Adipocyte (in vitro differentiated cells): ENCODE measurements around the gene YTHDF2.

Experiments used
- DNase-seq: peaks from one replicate; pipeline ENCODE4 v3.0.0-alpha.2; 2015; ENCODE audit warnings: low read depth
- H3K27me3 ChIP-seq: replicated peaks from 2 replicates; pipeline ENCODE4 v1.7.0; 2013; ENCODE audit warnings: mild to moderate bottlenecking, low read length, moderate library complexity; ENCODE audit not compliant: control insufficient read depth, insufficient read depth
- H3K36me3 ChIP-seq: 2 replicates; pipeline ENCODE4 v1.7.0; 2013; ENCODE audit warnings: low read length, mild to moderate bottlenecking, moderate library complexity; ENCODE audit not compliant: control insufficient read depth, insufficient read depth, severe bottlenecking
- H3K4me1 ChIP-seq: 2 replicates; pipeline ENCODE4 v1.7.0; 2013; ENCODE audit warnings: mild to moderate bottlenecking, low read length, moderate library complexity; ENCODE audit not compliant: control insufficient read depth, insufficient read depth
- H3K4me3 ChIP-seq: 2 replicates; pipeline ENCODE4 v1.7.0; 2013; ENCODE audit warnings: mild to moderate bottlenecking, low read length, moderate library complexity
- H3K9ac ChIP-seq: 2 replicates; pipeline ENCODE4 v1.7.0; 2013; ENCODE audit warnings: mild to moderate bottlenecking, low read length, moderate library complexity
- H3K9me3 ChIP-seq: 2 replicates; pipeline ENCODE4 v1.7.0; 2013; ENCODE audit warnings: mild to moderate bottlenecking, low read length, moderate library complexity; ENCODE audit not compliant: control insufficient read depth

The YTHDF2 gene

DNA sequence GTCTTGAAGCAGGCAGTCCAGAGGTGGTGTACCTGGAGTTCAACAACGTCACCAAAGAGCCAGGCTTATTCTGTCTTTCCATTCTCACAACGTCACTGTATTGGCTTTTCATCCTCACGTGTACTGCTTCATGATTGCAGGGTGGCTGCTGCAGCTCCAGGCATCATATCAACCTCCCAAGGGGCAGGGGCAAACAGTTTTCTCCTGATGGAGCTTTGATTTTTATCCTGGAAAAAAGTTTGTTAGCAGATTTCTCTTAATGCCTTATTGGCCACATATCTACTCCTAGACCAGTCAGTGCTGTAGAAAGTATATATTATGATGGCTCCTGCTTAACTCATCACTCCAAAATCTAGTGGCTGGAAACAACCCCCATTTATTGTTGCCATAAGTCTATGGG lies 66.9 kb downstream of the YTHDF2 start:
- Histone ChIP-seq H3K4me1 (no peaks in the 10 kb centered on the region), H3K36me3 (no peaks in the 10 kb centered on the region), H3K4me3 (no peak overlapping the region), H3K27me3 (peaks cover 31% of the 10 kb centered on the region), H3K9ac (no peak overlapping the region), H3K9me3 (peaks cover 5% of the 10 kb centered on the region)
- DNase-seq = no peak

DNA sequence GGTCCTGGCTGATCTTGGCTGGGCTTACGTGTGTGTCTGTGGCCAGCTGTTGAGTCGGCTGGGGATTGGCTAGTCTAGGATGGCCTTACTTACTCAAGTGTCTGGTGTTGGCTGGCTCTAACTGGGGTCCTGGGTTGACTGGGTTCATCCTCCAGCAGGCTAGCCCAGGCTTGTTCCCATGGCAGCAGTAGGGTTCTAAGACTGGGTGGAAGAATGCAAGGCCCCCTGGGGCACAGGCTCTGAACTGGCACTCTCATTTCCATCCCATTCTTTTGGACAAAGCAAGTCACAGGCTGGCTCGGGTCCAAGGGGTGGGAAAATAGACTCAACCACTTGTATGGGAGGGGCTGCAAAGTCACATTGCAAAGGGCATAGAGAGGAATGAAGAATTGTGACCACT lies 67.3 kb downstream of the YTHDF2 start:
- no peak overlapping the region for H3K4me3 ChIP-seq
- no peak for DNase-seq

DNA sequence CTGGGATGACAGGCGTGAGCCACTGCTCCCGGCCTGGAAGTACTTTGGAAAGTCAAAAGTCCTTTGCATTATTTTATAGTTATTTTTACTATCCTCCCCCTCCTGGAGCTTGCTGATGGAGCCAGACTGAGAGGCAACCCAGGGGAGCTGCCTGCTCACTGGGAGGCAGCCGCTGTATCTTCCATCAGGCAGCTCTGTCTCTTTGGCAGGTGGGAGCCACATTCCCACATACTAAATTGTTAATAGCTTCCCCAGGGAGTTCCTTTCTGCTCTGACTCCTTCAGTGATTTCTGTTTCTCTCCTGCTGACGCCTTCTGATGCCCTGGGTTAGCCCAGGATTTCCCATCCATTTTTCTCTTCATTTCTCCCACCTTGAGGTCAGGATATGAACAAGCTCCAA lies 70.3 kb downstream of the YTHDF2 start:
- Histone ChIP-seq H3K9me3 (peaks cover 5% of the 10 kb centered on the region), H3K9ac (no peak overlapping the region), H3K4me3 (no peak overlapping the region), H3K36me3 (no peaks in the 10 kb centered on the region), H3K4me1 (no peaks in the 10 kb centered on the region), H3K27me3 (peaks cover 48% of the 10 kb centered on the region)
- no peak for DNase-seq

More for the DNA sequence above, 67.3 kb downstream of the YTHDF2 start:
- Histone ChIP-seq H3K4me1 (no peaks in the 10 kb centered on the region), H3K36me3 (no peaks in the 10 kb centered on the region), H3K9me3 (peaks cover 5% of the 10 kb centered on the region), H3K27me3 (peaks cover 31% of the 10 kb centered on the region), H3K9ac (no peak overlapping the region)

DNA sequence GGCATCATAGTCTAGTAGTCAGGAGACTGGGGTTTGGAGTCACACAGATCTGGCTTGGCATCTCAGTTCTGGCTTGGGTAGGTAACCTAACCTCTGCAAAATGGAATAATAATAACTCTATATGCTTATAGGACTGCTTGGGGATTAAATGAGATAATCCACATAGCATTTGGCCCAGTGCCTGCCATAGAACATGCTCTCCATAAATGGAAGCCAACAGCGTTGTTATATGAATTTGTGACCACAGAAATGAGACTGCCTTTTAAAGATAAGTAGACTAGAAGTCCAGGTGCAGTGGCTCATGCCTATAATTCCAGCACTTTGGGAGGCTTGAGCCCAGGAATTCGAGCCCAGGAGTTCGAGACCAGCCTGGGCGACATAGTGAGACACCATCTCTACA lies 71.2 kb downstream of the YTHDF2 start:
- Histone ChIP-seq H3K9me3 (peaks cover 5% of the 10 kb centered on the region), H3K9ac (no peak overlapping the region), H3K4me1 (no peaks in the 10 kb centered on the region), H3K27me3 (peaks cover 51% of the 10 kb centered on the region), H3K4me3 (no peak overlapping the region), H3K36me3 (no peaks in the 10 kb centered on the region)
- DNase-seq = no peak

DNA sequence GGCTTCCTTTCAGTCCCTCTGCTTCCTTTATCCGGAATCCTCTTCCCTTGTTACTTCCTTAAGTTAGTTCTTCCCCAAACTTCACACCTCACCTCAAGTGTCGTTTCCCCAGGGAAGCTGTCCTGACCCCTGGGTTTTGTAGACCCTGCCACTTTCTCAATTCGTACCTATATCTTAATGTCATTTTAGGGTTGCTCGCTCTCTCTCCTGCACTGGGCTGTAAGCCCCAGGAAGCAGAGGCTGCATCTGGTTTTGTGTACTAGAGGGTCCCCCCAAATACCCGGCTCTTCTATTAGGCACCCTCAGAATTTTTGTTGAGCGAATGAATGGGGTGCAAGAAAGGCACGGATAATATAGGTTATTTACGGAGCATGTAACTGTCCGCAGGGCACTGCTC lies 74.6 kb downstream of the YTHDF2 start:
- H3K9ac ChIP-seq = no peak overlapping the region
- H3K4me3 ChIP-seq = no peak overlapping the region
- no peak for DNase-seq
- H3K9me3 ChIP-seq = no peaks in the 10 kb centered on the region
- peaks cover 67% of the 10 kb centered on the region for H3K27me3 ChIP-seq
- H3K4me1 ChIP-seq = no peaks in the 10 kb centered on the region
- no peaks in the 10 kb centered on the region for H3K36me3 ChIP-seq

DNA sequence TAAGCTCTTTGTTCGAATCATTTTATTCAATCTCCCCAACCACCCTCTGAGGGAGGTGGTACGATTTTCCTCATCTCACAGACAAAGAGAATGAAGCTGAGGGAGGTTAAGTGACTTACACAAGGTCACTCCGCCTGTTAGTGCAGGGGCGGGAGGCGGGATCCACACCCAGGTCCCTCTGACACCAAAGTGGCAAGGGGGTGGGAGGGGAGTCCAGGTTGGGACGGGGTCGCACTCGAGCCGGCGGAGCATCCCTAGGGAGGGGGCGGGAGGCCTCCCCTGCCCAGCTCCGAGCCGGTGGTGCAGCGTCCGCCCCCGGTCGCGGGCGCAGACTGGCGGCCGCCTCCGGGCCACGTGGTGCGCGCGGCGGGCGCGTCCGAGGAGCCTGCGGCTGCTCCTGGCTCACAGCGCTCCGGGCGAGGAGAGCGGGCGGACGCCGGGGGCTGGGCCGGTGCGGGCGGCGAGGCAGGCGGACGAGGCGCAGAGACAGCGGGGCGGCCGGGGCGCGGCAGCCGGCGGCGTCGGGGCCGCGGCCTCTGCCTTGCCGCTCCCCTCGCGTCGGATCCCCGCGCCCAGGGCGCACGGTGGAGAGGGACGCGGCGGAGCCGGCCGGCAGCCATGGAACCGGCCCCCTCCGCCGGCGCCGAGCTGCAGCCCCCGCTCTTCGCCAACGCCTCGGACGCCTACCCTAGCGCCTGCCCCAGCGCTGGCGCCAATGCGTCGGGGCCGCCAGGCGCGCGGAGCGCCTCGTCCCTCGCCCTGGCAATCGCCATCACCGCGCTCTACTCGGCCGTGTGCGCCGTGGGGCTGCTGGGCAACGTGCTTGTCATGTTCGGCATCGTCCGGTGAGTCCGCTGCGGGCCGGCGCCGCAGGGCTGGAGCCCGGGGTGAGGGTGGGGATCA lies 75.3 kb downstream of the YTHDF2 start, which contains the start of gene OPRD1:
Gene OPRD1 (plus strand): TSS at position 405 of the 903 bp plus-strand sequence. CDS start 214 bp downstream, at position 619.
- no peaks in the 10 kb centered on the region for H3K9me3 ChIP-seq
- H3K36me3 ChIP-seq = no peaks in the 10 kb centered on the region
- H3K27me3 ChIP-seq = peaks cover 71% of the 10 kb centered on the region
- no peak within 1 kb of the TSS for H3K4me3 ChIP-seq
- H3K4me1 ChIP-seq = no peaks in the 10 kb centered on the region
- DNase-seq = peak; percentile 14
- no peak within 1 kb of the TSS for H3K9ac ChIP-seq

DNA sequence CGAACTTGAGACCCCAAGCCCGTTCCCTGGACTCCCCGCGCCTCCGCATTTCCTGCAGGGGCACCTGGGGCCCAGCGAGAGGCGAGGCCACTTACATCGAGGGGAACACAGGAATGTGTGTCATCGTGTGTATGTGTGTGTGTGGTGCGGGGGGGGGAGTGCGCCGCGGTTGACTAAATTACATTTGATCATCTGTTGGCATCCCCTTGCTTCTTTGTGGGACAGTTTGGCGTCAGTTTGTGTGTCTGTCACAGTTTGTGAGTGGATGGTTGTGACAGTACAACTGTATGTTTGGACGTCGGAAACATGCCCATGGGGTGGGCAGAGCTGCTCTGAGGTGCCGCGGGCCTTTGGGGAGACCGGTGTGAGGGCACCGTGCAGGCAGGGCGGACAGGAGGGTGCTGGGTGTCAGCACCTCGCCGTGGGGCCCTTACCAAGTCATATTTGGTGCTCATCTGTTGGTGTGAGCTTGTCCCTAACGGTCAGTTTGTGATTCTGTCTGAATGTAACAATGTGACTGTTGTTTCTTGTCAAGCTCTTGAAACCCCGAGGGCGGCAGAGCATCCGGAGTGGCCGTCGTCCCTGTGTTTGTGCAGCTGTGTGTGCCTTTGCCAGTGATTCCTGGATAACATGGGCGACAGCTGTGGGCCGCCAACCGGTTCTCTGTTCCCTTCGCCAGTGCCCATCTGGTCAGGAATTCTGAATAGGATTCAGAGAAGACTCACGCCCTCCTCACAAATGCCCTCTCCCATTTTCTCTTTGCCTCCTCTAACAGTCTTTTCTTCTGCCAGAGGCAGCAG lies 76.1 kb downstream of the YTHDF2 start:
- Histone ChIP-seq H3K4me1 (no peaks in the 10 kb centered on the region), H3K9ac (no peak overlapping the region), H3K9me3 (no peaks in the 10 kb centered on the region), H3K36me3 (no peaks in the 10 kb centered on the region), H3K4me3 (no peak overlapping the region), H3K27me3 (peaks cover 72% of the 10 kb centered on the region)
- no peak for DNase-seq

DNA sequence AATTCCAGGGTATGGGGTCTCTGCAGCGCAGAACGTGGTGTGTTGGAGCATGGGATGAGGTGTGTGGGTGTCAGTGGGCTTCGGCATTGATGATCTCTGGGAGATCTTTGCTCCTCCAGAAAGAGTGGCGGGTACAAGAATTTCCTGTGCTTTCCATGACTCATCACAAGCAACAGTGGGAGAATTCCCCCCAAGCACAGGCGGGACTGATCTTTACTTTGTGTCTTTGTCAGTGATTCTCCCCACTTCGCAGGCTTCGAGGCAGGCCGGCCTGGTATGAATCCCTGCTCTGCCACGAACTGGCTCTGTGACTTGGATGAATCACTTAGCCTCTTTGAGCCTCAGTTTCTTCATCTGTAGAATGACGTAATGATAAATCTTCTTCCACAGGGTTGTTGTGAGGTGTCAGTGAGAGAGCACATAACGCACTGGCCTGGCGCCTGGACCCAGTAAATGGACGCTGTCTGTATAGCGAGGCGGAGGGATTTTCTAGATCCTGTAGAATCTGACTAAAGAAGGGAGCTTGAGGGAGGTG lies 77.3 kb downstream of the YTHDF2 start:
- no peak for DNase-seq
- no peak overlapping the region for H3K4me3 ChIP-seq
- H3K27me3 ChIP-seq = peaks cover 77% of the 10 kb centered on the region
- H3K9ac ChIP-seq = no peak overlapping the region
- no peaks in the 10 kb centered on the region for H3K36me3 ChIP-seq
- H3K9me3 ChIP-seq = no peaks in the 10 kb centered on the region
- no peaks in the 10 kb centered on the region for H3K4me1 ChIP-seq

DNA sequence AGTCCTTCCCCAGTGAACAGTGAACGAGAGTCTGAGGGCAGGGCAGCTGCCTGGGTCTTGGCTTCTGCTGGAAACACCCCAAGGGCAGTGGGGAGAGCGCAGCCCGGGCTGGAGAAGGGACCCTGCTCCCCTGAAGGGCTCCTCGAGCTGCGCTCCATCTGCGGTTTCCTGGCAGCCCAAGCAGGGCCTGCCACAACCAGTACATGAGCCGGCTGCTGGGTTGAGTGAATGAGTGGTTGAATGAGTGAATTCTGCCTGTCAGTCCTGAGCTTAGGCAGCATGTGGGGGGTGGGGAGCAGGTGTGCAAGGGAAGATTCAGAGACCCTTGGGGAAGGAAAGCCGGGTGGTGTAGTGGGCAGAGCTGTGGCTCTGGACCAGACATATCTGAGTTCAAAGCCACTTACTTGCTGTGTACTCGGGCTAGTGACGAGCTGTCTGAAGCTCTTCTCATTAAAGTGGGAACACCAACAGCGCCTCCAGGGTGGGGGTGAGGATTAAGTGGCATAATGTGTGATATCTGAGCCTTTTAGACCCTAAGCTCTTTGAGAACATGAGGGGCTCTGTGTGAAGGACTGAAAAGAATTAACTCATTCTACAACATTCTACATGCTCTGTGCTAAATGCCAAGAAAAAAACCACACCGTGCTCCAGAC lies 78.9 kb downstream of the YTHDF2 start:
- Histone ChIP-seq H3K36me3 (no peaks in the 10 kb centered on the region), H3K4me1 (no peaks in the 10 kb centered on the region), H3K9me3 (no peaks in the 10 kb centered on the region), H3K9ac (no peak overlapping the region), H3K27me3 (peaks cover 77% of the 10 kb centered on the region), H3K4me3 (no peak overlapping the region)
- no peak for DNase-seq

DNA sequence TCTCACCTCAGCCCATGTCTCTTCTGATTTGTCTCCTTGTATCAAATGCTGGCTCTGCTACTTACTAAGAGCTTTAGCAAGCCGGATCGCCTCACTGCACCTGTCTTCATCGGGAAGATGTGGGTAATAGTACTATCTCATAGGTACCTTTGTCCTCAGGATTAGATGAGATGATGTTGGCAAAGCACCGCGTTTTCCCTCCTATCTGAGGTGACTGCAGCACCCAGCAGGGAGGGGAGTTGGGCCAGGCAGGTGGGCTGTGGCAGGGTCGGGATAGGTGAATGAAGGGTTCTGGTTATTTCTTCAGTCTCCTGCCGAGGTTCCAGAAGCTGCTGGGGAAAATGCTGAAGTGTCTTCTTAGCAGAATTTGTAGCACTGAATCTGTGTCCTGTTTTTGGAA lies 80.4 kb downstream of the YTHDF2 start:
- Histone ChIP-seq H3K9me3 (no peaks in the 10 kb centered on the region), H3K27me3 (peaks cover 66% of the 10 kb centered on the region), H3K4me3 (no peak overlapping the region), H3K36me3 (no peaks in the 10 kb centered on the region), H3K4me1 (no peaks in the 10 kb centered on the region), H3K9ac (no peak overlapping the region)
- no peak for DNase-seq

DNA sequence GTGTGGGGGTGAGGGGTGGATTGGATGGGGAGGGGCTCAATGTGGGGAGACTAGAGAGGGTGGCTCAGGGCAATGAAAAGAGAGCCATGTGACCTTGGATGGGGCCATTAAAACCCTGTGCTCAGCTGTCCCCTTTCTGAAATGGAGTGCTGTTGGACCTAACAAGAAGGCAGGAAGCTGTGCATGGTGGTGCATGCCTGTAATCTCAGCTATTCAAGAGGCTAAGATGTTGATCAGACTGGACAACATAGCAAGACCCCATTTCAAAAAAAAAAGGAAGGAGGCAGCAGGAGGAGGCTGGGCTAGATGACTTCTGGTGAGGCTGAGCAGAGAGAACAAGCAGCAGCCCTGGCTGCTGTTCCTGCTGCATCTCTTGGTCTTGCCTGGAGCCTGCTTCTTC lies 82.3 kb downstream of the YTHDF2 start:
- Histone ChIP-seq H3K4me1 (no peaks in the 10 kb centered on the region), H3K4me3 (no peak overlapping the region), H3K27me3 (peaks cover 53% of the 10 kb centered on the region), H3K9ac (no peak overlapping the region), H3K9me3 (no peaks in the 10 kb centered on the region), H3K36me3 (no peaks in the 10 kb centered on the region)
- no peak for DNase-seq
